Cerebellar cortex (tissue), 1 donor: Measurements from ENCODE around the gene NUDT3.

Experiments
- DNase-seq: peaks from one replicate; pipeline ENCODE4 v3.0.0-alpha.2; 2015; ENCODE audit warnings: low spot score

NUDT3 gene

GRCh38 chr6:34321821-34322220 is 70.6 kb downstream of the NUDT3 start:
- no peak for DNase-seq

- no peak for DNase-seq
Measured at GRCh38 chr6:34319471-34319885, 73.0 kb downstream of the NUDT3 start.

GRCh38 chr6:34318499-34319470 is 73.7 kb downstream of the NUDT3 start:
- DNase-seq, result no peak

- DNase-seq, result no peak
Measured at GRCh38 chr6:34317882-34318498, 74.5 kb downstream of the NUDT3 start.

- DNase-seq, result no peak
Measured at GRCh38 chr6:34317172-34317477, 75.3 kb downstream of the NUDT3 start.

GRCh38 chr6:34316431-34317171 is 75.9 kb downstream of the NUDT3 start:
- no peak for DNase-seq

GRCh38 chr6:34315780-34316179 is 76.7 kb downstream of the NUDT3 start:
- no peak for DNase-seq

GRCh38 chr6:34315256-34315655 is 77.2 kb downstream of the NUDT3 start:
- no peak for DNase-seq

- DNase-seq, result no peak
Measured at GRCh38 chr6:34312259-34312658, 80.2 kb downstream of the NUDT3 start.

- no peak for DNase-seq
Measured at GRCh38 chr6:34310817-34311216, 81.7 kb downstream of the NUDT3 start.

GRCh38 chr6:34308483-34308882 is 84.0 kb downstream of the NUDT3 start:
- DNase-seq, result no peak

- peak; percentile 88 for DNase-seq
Measured at GRCh38 chr6:34305982-34306708, 86.3 kb downstream of the NUDT3 start.

- DNase-seq, result no peak
Measured at GRCh38 chr6:34305497-34305896, 87.0 kb downstream of the NUDT3 start.

GRCh38 chr6:34304164-34304563 is 88.3 kb downstream of the NUDT3 start:
- no peak for DNase-seq

- no peak for DNase-seq
Measured at GRCh38 chr6:34302929-34303328, 89.5 kb downstream of the NUDT3 start.

GRCh38 chr6:34301408-34301807 is 91.1 kb downstream of the NUDT3 start:
- DNase-seq, result no peak

GRCh38 chr6:34300332-34300751 is 92.1 kb downstream of the NUDT3 start:
- DNase-seq, result no peak

GRCh38 chr6:34298941-34299340 is 93.5 kb downstream of the NUDT3 start:
- no peak for DNase-seq

GRCh38 chr6:34295721-34296120 is 96.7 kb downstream of the NUDT3 start:
- no peak for DNase-seq

- no peak for DNase-seq
Measured at GRCh38 chr6:34292954-34293353, 99.5 kb downstream of the NUDT3 start.

GRCh38 chr6:34289137-34289536 is 103.3 kb downstream of the NUDT3 start:
- no peak for DNase-seq

- DNase-seq, result no peak
Measured at GRCh38 chr6:34288581-34288980, 103.9 kb downstream of the NUDT3 start.
